Mesenchymal stem cell (in vitro differentiated cells and primary cell): ENCODE data around the gene CNTRL.

Source experiments
- DNase-seq: peaks from one replicate; pipeline ENCODE4 v3.0.0-alpha.2; 2013
- H2AFZ ChIP-seq: one replicate; pipeline ENCODE4 v1.6.1; 2013; ENCODE audit warnings: low read depth, mild to moderate bottlenecking, control low read depth, inconsistent platforms, low read length, moderate library complexity
- H2AK5ac ChIP-seq: 2 replicates; pipeline ENCODE4 v1.6.1; 2013; ENCODE audit warnings: low read length, moderate library complexity, mild to moderate bottlenecking, inconsistent platforms; ENCODE audit not compliant: severe bottlenecking
- H2BK120ac ChIP-seq: one replicate; pipeline ENCODE4 v1.6.1; 2013; ENCODE audit warnings: low read depth, mild to moderate bottlenecking, inconsistent platforms, low read length, moderate library complexity
- H2BK12ac ChIP-seq, 2 experiments: one replicate each; pipeline ENCODE4 v1.6.1; 2013; ENCODE audit warnings: inconsistent platforms in 2 of 2, low read length in 2 of 2, mild to moderate bottlenecking in 2 of 2, moderate library complexity in 2 of 2, control low read depth in 1 of 2
- H2BK15ac ChIP-seq: one replicate; pipeline ENCODE4 v1.6.1; 2013; ENCODE audit warnings: mild to moderate bottlenecking, low read depth, inconsistent platforms; ENCODE audit not compliant: poor library complexity, severe bottlenecking
- H2BK5ac ChIP-seq: 2 replicates; pipeline ENCODE4 v1.6.1; 2013; ENCODE audit warnings: low read depth, mild to moderate bottlenecking, low read length, control low read depth, inconsistent platforms; ENCODE audit not compliant: poor library complexity, severe bottlenecking
- H3K14ac ChIP-seq, 2 experiments: one replicate each; pipeline ENCODE4 v1.6.1; 2013; ENCODE audit warnings: inconsistent platforms in 2 of 2, low read length in 2 of 2, control low read depth in 1 of 2, mild to moderate bottlenecking in 1 of 2, moderate library complexity in 1 of 2
- H3K18ac ChIP-seq, 2 experiments: one replicate each; pipeline ENCODE4 v1.6.1; 2013; ENCODE audit warnings: inconsistent platforms in 2 of 2, low read length in 2 of 2, control low read depth in 1 of 2, low read depth in 1 of 2, mild to moderate bottlenecking in 1 of 2
- H3K23ac ChIP-seq, 2 experiments: one replicate each; pipeline ENCODE4 v1.6.1; 2013; ENCODE audit warnings: inconsistent platforms in 2 of 2, low read length in 2 of 2, mild to moderate bottlenecking in 2 of 2, moderate library complexity in 2 of 2, control low read depth in 1 of 2
- H3K27ac ChIP-seq: 2 replicates; pipeline ENCODE4 v1.5.1; 2013; ENCODE audit warnings: mild to moderate bottlenecking, moderate library complexity, low read length, control low read depth, inconsistent platforms; ENCODE audit not compliant: poor library complexity, severe bottlenecking
- H3K27me3 ChIP-seq, 2 experiments: 2 replicates each; pipeline versions ENCODE4 v1.6.1 to v1.7.0; 2013; ENCODE audit warnings: low read length in 2 of 2, mild to moderate bottlenecking in 2 of 2, moderate library complexity in 2 of 2, control low read depth in 1 of 2, inconsistent platforms in 1 of 2; ENCODE audit not compliant: control insufficient read depth in 1 of 2, insufficient read depth in 1 of 2
- H3K36me3 ChIP-seq, 2 experiments: 2 replicates each; pipeline versions ENCODE4 v1.6.1 to v1.7.0; 2013; ENCODE audit warnings: low read length in 2 of 2, control low read depth in 1 of 2, inconsistent platforms in 1 of 2, low read depth in 1 of 2, mild to moderate bottlenecking in 1 of 2; ENCODE audit not compliant: insufficient read depth in 2 of 2, control insufficient read depth in 1 of 2
- H3K4ac ChIP-seq, 2 experiments: one replicate each; pipeline ENCODE4 v1.6.1; 2013; ENCODE audit warnings: inconsistent platforms in 2 of 2, low read length in 2 of 2, mild to moderate bottlenecking in 2 of 2, moderate library complexity in 2 of 2, control low read depth in 1 of 2, low read depth in 1 of 2
- H3K4me1 ChIP-seq: 2 replicates; pipeline ENCODE4 v1.6.1; 2013; ENCODE audit warnings: low read depth, low read length, control low read depth; ENCODE audit not compliant: control insufficient read depth, insufficient read depth
- H3K4me2 ChIP-seq: 2 replicates; pipeline ENCODE4 v1.6.1; 2013; ENCODE audit warnings: low read length, mild to moderate bottlenecking, inconsistent platforms; ENCODE audit not compliant: poor library complexity, severe bottlenecking
- H3K4me3 ChIP-seq, 2 experiments: 2 replicates each; pipeline versions ENCODE4 v1.5.1 to v1.7.0; 2013; ENCODE audit warnings: low read length in 2 of 2, mild to moderate bottlenecking in 2 of 2, control low read depth in 1 of 2, low read depth in 1 of 2; ENCODE audit not compliant: insufficient read depth in 1 of 2
- H3K79me1 ChIP-seq: replicated peaks from 2 replicates; pipeline ENCODE4 v1.6.1; 2013; ENCODE audit warnings: mild to moderate bottlenecking, control low read depth, low read length, inconsistent platforms; ENCODE audit not compliant: poor library complexity, severe bottlenecking
- H3K9ac ChIP-seq: 2 replicates; pipeline ENCODE4 v1.7.0; 2013; ENCODE audit warnings: mild to moderate bottlenecking, low read length, moderate library complexity
- H3K9me3 ChIP-seq: 2 replicates; pipeline ENCODE4 v1.7.0; 2013; ENCODE audit warnings: mild to moderate bottlenecking, low read length; ENCODE audit not compliant: control insufficient read depth
- H4K8ac ChIP-seq: one replicate; pipeline ENCODE4 v1.6.1; 2013; ENCODE audit warnings: inconsistent platforms, mild to moderate bottlenecking, low read length, moderate library complexity
- H4K91ac ChIP-seq: one replicate; pipeline ENCODE4 v1.6.1; 2013; ENCODE audit warnings: mild to moderate bottlenecking, low read length, inconsistent platforms
- WGBS: methylation state at CpG from one replicate; pipeline ENCODE4 v1.1.7; 2013; ENCODE audit warnings: mixed read lengths; 5-methylcytosine and 5-hydroxymethylcytosine counted together

The CNTRL gene

DNA sequence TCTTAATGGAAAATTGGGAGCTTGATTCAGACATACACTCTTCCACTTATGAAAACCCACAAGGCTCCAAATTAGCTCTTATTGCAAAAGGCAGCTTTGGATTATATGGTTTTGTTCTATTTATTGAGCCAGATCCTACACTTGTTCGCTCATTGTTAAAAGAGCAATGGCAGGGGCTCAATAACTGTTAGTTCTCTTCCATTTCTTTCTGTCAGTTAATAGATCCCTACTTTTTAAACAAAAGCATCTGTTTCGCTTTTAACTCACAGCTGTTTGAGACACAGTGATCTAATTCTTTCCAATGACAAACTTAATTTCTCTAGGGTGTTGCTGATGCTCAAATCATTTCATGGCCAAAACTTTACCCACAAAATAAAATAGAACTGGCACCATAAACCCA, 36.4 kb upstream of the CNTRL start:
- Histone ChIP-seq H2AFZ (no peak overlapping the region), H3K36me3 (peaks cover 0 to 3% of the 10 kb centered on the region in 2 experiments), H3K4ac (no peak overlapping the region), H3K14ac (no peak overlapping the region), H3K18ac (no peak overlapping the region), H3K79me1 (no peaks in the 10 kb centered on the region), H4K91ac (no peak overlapping the region), H2AK5ac (no peak overlapping the region), H2BK5ac (no peak overlapping the region), H3K4me3 (no peak overlapping the region), H3K27ac (no peak overlapping the region), H3K4me2 (no peak overlapping the region), H3K23ac (no peak overlapping the region), H2BK120ac (no peak overlapping the region), H3K27me3 (no peaks in the 10 kb centered on the region), H3K9ac (no peak overlapping the region), H2BK15ac (no peak overlapping the region), H3K9me3 (no peaks in the 10 kb centered on the region), H2BK12ac (no peak overlapping the region), H4K8ac (no peak overlapping the region), H3K4me1 (no peaks in the 10 kb centered on the region)
- DNase-seq = no peak
- WGBS = 88% methylated on average over 2 of the region's 2 CpGs

GRCh38 chr9:121038804-121039203, 36.0 kb upstream of the CNTRL start:
- H2AK5ac ChIP-seq = no peak overlapping the region
- H3K4ac ChIP-seq = no peak overlapping the region
- no peak overlapping the region for H3K27ac ChIP-seq
- H2BK5ac ChIP-seq = no peak overlapping the region
- no peaks in the 10 kb centered on the region for H3K4me1 ChIP-seq
- H2AFZ ChIP-seq = no peak overlapping the region
- H3K36me3 ChIP-seq = peaks cover 0 to 3% of the 10 kb centered on the region in 2 experiments
- H3K27me3 ChIP-seq = no peaks in the 10 kb centered on the region
- H3K79me1 ChIP-seq = no peaks in the 10 kb centered on the region
- no peak overlapping the region for H3K18ac ChIP-seq
- H3K4me3 ChIP-seq = no peak overlapping the region
- no peak overlapping the region for H3K23ac ChIP-seq
- no peak for DNase-seq
- no peak overlapping the region for H4K8ac ChIP-seq
- no peak overlapping the region for H4K91ac ChIP-seq
- no peak overlapping the region for H2BK120ac ChIP-seq
- no peaks in the 10 kb centered on the region for H3K9me3 ChIP-seq
- no peak overlapping the region for H3K14ac ChIP-seq
- H3K9ac ChIP-seq = no peak overlapping the region
- H3K4me2 ChIP-seq = no peak overlapping the region
- H2BK15ac ChIP-seq = no peak overlapping the region
- no peak overlapping the region for H2BK12ac ChIP-seq

DNA sequence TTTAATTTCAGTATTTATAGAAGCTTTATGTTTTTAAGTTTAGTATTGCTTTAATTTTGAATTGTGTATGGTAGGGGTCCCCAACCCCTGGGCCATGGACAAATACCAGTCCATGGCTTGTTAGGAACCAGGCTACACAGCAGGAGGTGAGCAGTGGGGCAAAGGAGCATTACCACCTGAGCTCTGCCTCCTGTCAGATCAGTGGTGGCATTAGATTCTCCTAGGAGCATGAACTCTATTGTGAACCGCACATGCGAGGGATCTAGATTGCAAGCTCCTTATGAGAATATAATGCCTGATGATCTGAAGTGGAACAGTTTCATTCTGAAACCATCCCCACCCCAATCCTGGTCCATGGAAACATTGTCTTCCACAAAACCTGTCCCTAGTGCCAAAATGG, 26.6 kb upstream of the CNTRL start:
- Histone ChIP-seq H2BK12ac (no peak overlapping the region), H4K91ac (no peak overlapping the region), H3K4ac (no peak overlapping the region), H2BK5ac (no peak overlapping the region), H3K27ac (no peak overlapping the region), H4K8ac (no peak overlapping the region), H2AFZ (no peak overlapping the region), H3K36me3 (no peaks in the 10 kb centered on the region), H3K27me3 (no peaks in the 10 kb centered on the region), H2AK5ac (no peak overlapping the region), H3K9me3 (no peaks in the 10 kb centered on the region), H2BK120ac (no peak overlapping the region), H2BK15ac (no peak overlapping the region), H3K4me2 (no peak overlapping the region), H3K4me3 (no peak overlapping the region), H3K18ac (no peak overlapping the region), H3K79me1 (no peaks in the 10 kb centered on the region), H3K9ac (no peak overlapping the region), H3K23ac (no peak overlapping the region), H3K14ac (no peak overlapping the region), H3K4me1 (peaks cover 1% of the 10 kb centered on the region)
- DNase-seq = no peak
- WGBS = 100% methylated on average over 2 of the region's 2 CpGs

DNA sequence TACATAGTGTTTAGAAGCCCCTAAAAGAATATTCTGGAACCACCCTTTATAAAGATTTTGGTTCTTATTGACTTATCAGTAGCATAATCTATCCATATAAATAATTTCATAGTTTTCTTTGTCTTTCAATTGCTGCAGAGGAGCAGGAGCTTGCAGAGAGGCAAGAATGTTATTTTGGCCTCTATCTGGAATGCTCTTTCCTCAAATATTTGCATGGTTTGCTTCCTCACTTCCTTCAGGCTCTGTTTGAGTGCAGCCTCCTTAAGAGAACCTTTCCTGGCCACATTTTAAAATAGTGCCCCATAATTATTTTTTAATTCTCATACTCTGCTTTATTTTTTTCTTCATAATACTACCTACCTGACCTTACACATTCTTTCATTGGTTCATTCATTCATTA, 26.1 kb upstream of the CNTRL start:
- Histone ChIP-seq H3K36me3 (no peaks in the 10 kb centered on the region), H3K9me3 (no peaks in the 10 kb centered on the region), H3K4me2 (no peak overlapping the region), H3K27ac (no peak overlapping the region), H3K23ac (no peak overlapping the region), H2BK12ac (no peak overlapping the region), H4K91ac (no peak overlapping the region), H3K14ac (no peak overlapping the region), H2AFZ (no peak overlapping the region), H2BK15ac (no peak overlapping the region), H3K4me3 (no peak overlapping the region), H3K4me1 (peaks cover 1% of the 10 kb centered on the region), H3K79me1 (no peaks in the 10 kb centered on the region), H3K18ac (no peak overlapping the region), H3K27me3 (no peaks in the 10 kb centered on the region), H4K8ac (no peak overlapping the region), H3K9ac (no peak overlapping the region), H2AK5ac (no peak overlapping the region), H3K4ac (no peak overlapping the region), H2BK120ac (no peak overlapping the region), H2BK5ac (no peak overlapping the region)
- DNase-seq = no peak
